CD4-positive, alpha-beta T cell (primary cell): ENCODE data around the gene TLX2. TPM values are rescaled to one million over a fixed set of nuclear protein-coding genes. Genes with fewer than 3 reads are reported as not detected.

Experiments
- ATAC-seq: fragments of 200-7000 bp; cut with Tn5 transposase; one replicate; pipeline ENCODE4 v1.10.0; 2022; ENCODE audit warnings: mild to moderate bottlenecking; ENCODE audit not compliant: poor library complexity
- CTCF ChIA-PET: fragments of 350-600 bp; sonication (Branson Sonifier 250); formaldehyde crosslinking; loops from one replicate; lab custom pipeline; 2021; ENCODE audit warnings: antibody characterized with exemption, inconsistent platforms; lab: Charles Lee
- POLR2A ChIA-PET: fragments of 350-600 bp; sonication (Branson Sonifier 250); formaldehyde crosslinking; loops from one replicate; lab custom pipeline; 2021; ENCODE audit warnings: antibody characterized with exemption, inconsistent platforms; lab: Charles Lee
- DNase-seq, 14 experiments: peaks; one replicate each; pipeline ENCODE4 v3.0.0-alpha.2; 2013 to 2020; ENCODE audit warnings: mixed read lengths in 2 of 14
- H3K27ac ChIP-seq, 2 donors: one replicate each; pipeline versions ENCODE4 v1.5.1 to v1.7.0; 2013; ENCODE audit warnings: low read length in 2 of 2, low read depth in 1 of 2, mild to moderate bottlenecking in 1 of 2
- H3K27me3 ChIP-seq, 2 experiments: 1 replicate in 1 of 2; 2 replicates in 1 of 2; pipeline versions ENCODE4 v1.6.1 to v1.7.0; 2013; ENCODE audit warnings: low read length in 2 of 2, control low read depth in 1 of 2, mild to moderate bottlenecking in 1 of 2, moderate library complexity in 1 of 2; ENCODE audit not compliant: insufficient read depth in 2 of 2, control insufficient read depth in 1 of 2
- H3K36me3 ChIP-seq: one replicate; pipeline ENCODE4 v1.6.1; 2013; ENCODE audit warnings: low read length, control low read depth; ENCODE audit not compliant: insufficient read depth
- H3K4me1 ChIP-seq: one replicate; pipeline ENCODE4 v1.6.1; 2013; ENCODE audit warnings: low read length, control low read depth; ENCODE audit not compliant: insufficient read depth
- H3K4me3 ChIP-seq: one replicate; pipeline ENCODE4 v1.5.1; 2013; ENCODE audit warnings: mild to moderate bottlenecking, low read length, moderate library complexity
- H3K9me3 ChIP-seq, 2 experiments: 1 replicate in 1 of 2; 2 replicates in 1 of 2; pipeline versions ENCODE4 v1.6.1 to v1.7.0; 2013; ENCODE audit warnings: low read length in 2 of 2, mild to moderate bottlenecking in 2 of 2, control low read depth in 1 of 2, moderate library complexity in 1 of 2; ENCODE audit not compliant: control insufficient read depth in 1 of 2, insufficient read depth in 1 of 2
- H3K27ac Mint-ChIP-seq: one replicate; pipeline ENCODE4 v1.8.0; 2020; ENCODE audit warnings: mixed read lengths
- H3K27me3 Mint-ChIP-seq: one replicate; pipeline ENCODE4 v1.8.0; 2021; ENCODE audit warnings: mixed read lengths
- H3K36me3 Mint-ChIP-seq: one replicate; pipeline ENCODE4 v1.8.0; 2021; ENCODE audit warnings: low read depth, mixed read lengths
- H3K4me1 Mint-ChIP-seq: one replicate; pipeline ENCODE4 v1.8.0; 2021; ENCODE audit warnings: low read depth, mixed read lengths
- H3K4me3 Mint-ChIP-seq: one replicate; pipeline ENCODE4 v1.8.0; 2020; ENCODE audit warnings: mild to moderate bottlenecking, mixed read lengths
- H3K9me3 Mint-ChIP-seq: one replicate; pipeline ENCODE4 v1.8.0; 2020; ENCODE audit warnings: mixed read lengths
- intact Hi-C, 2 experiments: fragments of 100-400 bp; cut with DNase I in 1 of 2; cut with micrococcal nuclease in 1 of 2; formaldehyde crosslinking; loops; one replicate each; pipeline versions ENCODE4 v1.15.1 to v1.9.0; 2023 to 2025; cut with DNase I, micrococcal nuclease
- total RNA-seq, 174 experiments: library from RNA in 2 of 174; stranded (reverse) in 2 of 174; gene quantifications; one replicate each; pipeline ENCODE4 v1.2.3 and lab custom pipeline; 2021 to 2026
- TF ChIP-seq, protein P1 (sequence below): fragments of 200-600 bp; IDR thresholded peaks from one replicate; pipeline ENCODE4 v1.8.0; 2022; ENCODE audit warnings: antibody characterized with exemption, mild to moderate bottlenecking

TLX2 gene
- total RNA-seq, 2 experiments from 2014 or later: 0.14 to 0.30 TPM

DNA sequence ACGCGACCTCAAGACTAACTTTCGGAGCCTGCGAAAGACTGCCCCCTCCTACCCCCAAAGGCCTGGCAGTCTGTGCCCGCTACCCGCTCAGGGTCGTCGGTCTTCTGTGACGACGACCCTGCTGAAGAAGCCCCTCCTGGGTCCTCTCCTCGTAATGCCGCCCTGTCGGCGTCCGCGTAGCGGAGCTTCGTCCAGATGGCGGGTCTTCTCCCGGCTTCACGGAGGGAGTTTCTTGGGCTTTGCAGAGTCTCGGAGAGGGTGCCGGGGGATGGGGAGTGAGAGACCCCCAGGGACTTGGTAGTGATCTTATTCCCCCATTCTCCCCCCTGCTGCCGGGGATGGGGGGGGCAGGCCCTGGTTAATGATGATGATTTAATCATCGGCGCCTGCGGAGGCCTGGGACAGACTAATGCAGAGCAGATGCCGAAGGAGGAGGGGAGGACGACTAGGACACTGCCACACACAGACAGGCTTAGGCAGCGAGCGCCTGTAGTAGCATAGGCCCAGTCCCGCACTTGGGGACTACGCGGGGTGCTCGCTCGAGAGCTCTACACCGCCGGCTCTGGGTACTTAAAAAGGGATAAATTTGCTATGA, 6.2 kb upstream of the TLX2 start:
- H3K27ac ChIP-seq: peak overlapping the region; percentile 98
- Mint-ChIP-seq H3K9me3 (no peaks in the 10 kb centered on the region), H3K27me3 (peaks cover 75% of the 10 kb centered on the region), H3K4me1 (peaks cover 55% of the 10 kb centered on the region), H3K27ac (peak overlapping the region; percentile 97), H3K36me3 (peaks cover 37% of the 10 kb centered on the region), H3K4me3 (peak overlapping the region; percentile 100)
- CTCF ChIA-PET: interaction anchor here (0.9 to 1.4 kb wide), 3 partner anchors 21 to 25 kb away, joined by 3 to 6 read pairs (median 6); partner anchors contain the start of genes AUP1, CCDC142, HTRA2 and TTC31
- TF ChIP-seq, protein P1, sequence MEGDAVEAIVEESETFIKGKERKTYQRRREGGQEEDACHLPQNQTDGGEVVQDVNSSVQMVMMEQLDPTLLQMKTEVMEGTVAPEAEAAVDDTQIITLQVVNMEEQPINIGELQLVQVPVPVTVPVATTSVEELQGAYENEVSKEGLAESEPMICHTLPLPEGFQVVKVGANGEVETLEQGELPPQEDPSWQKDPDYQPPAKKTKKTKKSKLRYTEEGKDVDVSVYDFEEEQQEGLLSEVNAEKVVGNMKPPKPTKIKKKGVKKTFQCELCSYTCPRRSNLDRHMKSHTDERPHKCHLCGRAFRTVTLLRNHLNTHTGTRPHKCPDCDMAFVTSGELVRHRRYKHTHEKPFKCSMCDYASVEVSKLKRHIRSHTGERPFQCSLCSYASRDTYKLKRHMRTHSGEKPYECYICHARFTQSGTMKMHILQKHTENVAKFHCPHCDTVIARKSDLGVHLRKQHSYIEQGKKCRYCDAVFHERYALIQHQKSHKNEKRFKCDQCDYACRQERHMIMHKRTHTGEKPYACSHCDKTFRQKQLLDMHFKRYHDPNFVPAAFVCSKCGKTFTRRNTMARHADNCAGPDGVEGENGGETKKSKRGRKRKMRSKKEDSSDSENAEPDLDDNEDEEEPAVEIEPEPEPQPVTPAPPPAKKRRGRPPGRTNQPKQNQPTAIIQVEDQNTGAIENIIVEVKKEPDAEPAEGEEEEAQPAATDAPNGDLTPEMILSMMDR: no peak
- H3K9me3 ChIP-seq: peaks cover 0 to 11% of the 10 kb centered on the region in 2 experiments
- DNase-seq: peak in 4 of 14 experiments; percentile 11 to 57 (median 38)
- intact Hi-C loops: loop anchor here (1.0 to 2.0 kb wide), 2 partner anchors 21 to 51 kb away; partner anchors contain the start of genes AUP1 (in 2 of the 2) and HTRA2 (in 2 of the 2)
- POLR2A ChIA-PET: interaction anchor here (1.1 to 4.4 kb wide), 10 partner anchors 8 to 50 kb away, joined by 3 to 23 read pairs (median 6); partner anchors contain the start of genes AUP1, CCDC142, HTRA2 and MRPL53
- H3K36me3 ChIP-seq: peaks cover 18% of the 10 kb centered on the region
- peaks cover 25 to 39% of the 10 kb centered on the region in 2 experiments for H3K27me3 ChIP-seq
- H3K4me3 ChIP-seq: peak overlapping the region; percentile 92
- ATAC-seq: no peak
- peaks cover 43% of the 10 kb centered on the region for H3K4me1 ChIP-seq

DNA sequence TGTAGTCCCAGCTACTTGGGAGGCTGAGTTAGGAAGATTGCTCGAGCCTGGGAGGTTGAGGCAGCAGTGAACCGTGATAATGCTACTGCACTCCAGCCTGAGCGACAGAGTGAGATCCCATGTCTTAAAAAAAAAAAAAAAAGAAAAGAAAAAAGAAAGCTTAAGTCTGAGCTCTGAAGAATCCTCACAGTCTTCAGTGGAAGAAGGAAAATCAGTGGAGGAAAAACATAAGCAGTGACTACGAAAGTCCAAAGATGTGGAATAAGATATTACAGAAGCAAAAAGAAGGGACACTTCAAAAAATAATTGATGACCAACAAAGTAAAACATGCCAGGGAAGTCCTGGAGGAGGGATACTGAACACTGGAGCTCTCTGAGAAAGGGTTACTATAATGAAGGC, 4.0 kb upstream of the TLX2 start:
- ATAC-seq: no peak
- Histone ChIP-seq H3K4me1 (peaks cover 53% of the 10 kb centered on the region), H3K4me3 (no peak overlapping the region), H3K27ac (no peak overlapping the region), H3K9me3 (peaks cover 0 to 24% of the 10 kb centered on the region in 2 experiments), H3K27me3 (peaks cover 29 to 43% of the 10 kb centered on the region in 2 experiments), H3K36me3 (peaks cover 8% of the 10 kb centered on the region)
- TF ChIP-seq, protein P1: no peak
- peak overlapping the region; percentile 3 for H3K4me3 Mint-ChIP-seq
- H3K4me1 Mint-ChIP-seq: peaks cover 37% of the 10 kb centered on the region
- peaks cover 67% of the 10 kb centered on the region for H3K27me3 Mint-ChIP-seq
- no peak for DNase-seq
- CTCF ChIA-PET: interaction anchor here (0.8 to 1.6 kb wide), 3 partner anchors 10 to 22 kb away, joined by 3 to 6 read pairs (median 3); no protein-coding TSS in a partner anchor
- no peaks in the 10 kb centered on the region for H3K9me3 Mint-ChIP-seq
- H3K27ac Mint-ChIP-seq: no peak overlapping the region
- H3K36me3 Mint-ChIP-seq: peaks cover 25% of the 10 kb centered on the region
- intact Hi-C loops: no loop called here
- POLR2A ChIA-PET: interaction anchor here (1.0 to 4.4 kb wide), 6 partner anchors 12 to 52 kb away, joined by 3 to 23 read pairs (median 4); partner anchors contain the start of genes AUP1, HTRA2, MOGS and MRPL53

DNA sequence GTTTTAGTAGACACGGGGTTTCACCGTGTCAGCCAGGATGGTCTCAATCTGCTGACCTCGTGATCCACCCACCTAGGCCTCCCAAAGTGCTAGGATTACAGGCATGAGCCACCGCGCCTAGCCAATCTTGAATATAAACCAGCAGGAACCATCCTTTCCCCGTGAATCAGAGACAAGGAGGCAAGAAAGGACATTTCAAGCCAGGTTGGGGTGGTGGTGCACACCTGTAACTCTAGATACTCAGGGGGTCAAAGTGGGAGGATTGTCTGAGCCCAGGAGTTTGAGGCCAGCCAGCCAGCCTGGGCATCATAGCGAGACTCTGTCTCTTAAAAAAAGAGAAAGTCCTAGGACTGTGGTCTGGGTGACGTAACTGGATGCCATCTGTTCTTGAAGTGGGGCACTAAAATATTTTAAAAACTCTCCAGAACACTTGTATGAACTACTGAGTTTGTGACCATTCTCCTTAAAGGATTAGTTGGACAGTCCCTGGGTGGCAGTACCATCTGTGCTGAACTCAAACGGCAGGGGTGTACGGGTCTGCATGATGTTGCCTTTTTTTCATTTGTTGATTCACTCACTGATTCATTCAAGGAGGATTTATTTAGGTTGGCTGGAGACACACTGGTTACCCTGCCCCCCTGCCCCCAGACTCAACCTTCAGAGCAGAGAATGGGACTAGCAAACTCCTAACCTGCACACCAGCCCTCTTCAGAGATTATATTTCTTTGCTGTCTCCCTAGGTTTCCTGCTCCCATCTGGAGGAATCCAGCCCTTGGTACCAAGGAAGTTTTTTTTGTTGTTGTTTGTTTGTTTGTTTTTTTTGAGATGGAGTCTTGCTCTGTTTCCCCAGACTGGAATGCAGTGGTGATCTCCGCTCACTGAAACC, 2.9 kb upstream of the TLX2 start:
- H3K27me3 ChIP-seq: peaks cover 40 to 44% of the 10 kb centered on the region in 2 experiments

More for the DNA sequence above, 2.9 kb upstream of the TLX2 start:
- ChIA-PET CTCF (no interaction called here), POLR2A (interaction anchor here (1.1 to 4.4 kb wide), 3 partner anchors 21 to 53 kb away, joined by 3 to 23 read pairs (median 3); partner anchors contain the start of genes MRPL53 and WBP1)
- no peaks in the 10 kb centered on the region for H3K9me3 Mint-ChIP-seq
- H3K4me3 ChIP-seq: no peak overlapping the region
- no peak for ATAC-seq
- peak overlapping the region; percentile 30 for H3K4me3 Mint-ChIP-seq
- no peaks in the 10 kb centered on the region for H3K36me3 ChIP-seq
- peaks cover 53% of the 10 kb centered on the region for H3K4me1 ChIP-seq
- H3K27ac Mint-ChIP-seq: no peak overlapping the region
- intact Hi-C loops: no loop called here
- DNase-seq: no peak
- peaks cover 70% of the 10 kb centered on the region for H3K27me3 Mint-ChIP-seq
- TF ChIP-seq, protein P1: no peak
- peaks cover 35% of the 10 kb centered on the region for H3K4me1 Mint-ChIP-seq
- peaks cover 17% of the 10 kb centered on the region for H3K36me3 Mint-ChIP-seq
- peaks cover 0 to 32% of the 10 kb centered on the region in 2 experiments for H3K9me3 ChIP-seq
- no peak overlapping the region for H3K27ac ChIP-seq
